HepG2 (cell line): Measurements from ENCODE around the gene MIEF1. TPM values are rescaled to one million over a fixed set of nuclear protein-coding genes. Genes with fewer than 3 reads are reported as not detected.
A peak's percentile ranks its signal among the peaks of the same experiment; 100 is the strongest.

Experiments
- ATAC-seq: fragments of 200-7000 bp; cut with Tn5 transposase; 3 replicates; pipeline ENCODE4 v1.9.1; 2020; ENCODE audit warnings: mild to moderate bottlenecking, moderate library complexity
- BruUV-seq: library from RNA; stranded (reverse); fragments of 400-500 nt; replicated peaks from 2 replicates; lab custom pipeline; 2021; lab: Mats Ljungman, UMichigan
- CTCF ChIA-PET: fragments of 300-600 bp; formaldehyde crosslinking; extraction: SDS; loops from one replicate; lab custom pipeline; 2021; ENCODE audit warnings: low total read pairs, inconsistent platforms, low intra/inter-chr PET ratio; lab: Yijun Ruan, JAX
- POLR2A ChIA-PET: fragments of 350-600 bp; sonication (Branson Sonifier 250); formaldehyde crosslinking; loops from one replicate; lab custom pipeline; 2020; ENCODE audit warnings: antibody characterized with exemption, inconsistent platforms; lab: Yijun Ruan, JAX
- DNase-seq: peaks from one replicate; pipeline ENCODE4 v3.0.0-alpha.2; 2015; ENCODE audit warnings: low spot score
- FAIRE-seq: peaks from 3 replicates; lab custom pipeline; 2011; peaks lifted over from hg19 to GRCh38; lab: Jason Lieb, UNC
- H2AFZ ChIP-seq: one replicate; pipeline ENCODE4 v1.6.1; 2011; ENCODE audit warnings: low read length, inconsistent platforms
- H3K27ac ChIP-seq: fragments of 300-600 bp; 3 replicates; pipeline ENCODE4 v1.8.0; 2011; ENCODE audit warnings: mixed run types, mild to moderate bottlenecking, mixed read lengths, low read length, inconsistent platforms; ENCODE audit not compliant: insufficient read depth; ENCODE audit errors: extremely low read length
- H3K27me3 ChIP-seq, 2 experiments: fragments of 200-600 bp in 1 of 2; 2 replicates in 1 of 2; 3 replicates in 1 of 2; pipeline versions ENCODE4 v1.6.0 to v1.8.0; 2011; ENCODE audit warnings: low read length in 2 of 2, mild to moderate bottlenecking in 2 of 2, moderate library complexity in 2 of 2, inconsistent platforms in 1 of 2; ENCODE audit not compliant: insufficient read depth in 2 of 2, control insufficient read depth in 1 of 2
- H3K36me3 ChIP-seq, 2 experiments: fragments of 200-600 bp in 1 of 2; replicated peaks in 1 of 2; 2 replicates in 1 of 2; 3 replicates in 1 of 2; pipeline versions ENCODE4 v1.5.1 to v1.8.0; 2011; ENCODE audit warnings: low read length in 2 of 2, inconsistent platforms in 1 of 2; ENCODE audit not compliant: insufficient read depth in 2 of 2, control insufficient read depth in 1 of 2
- H3K4me1 ChIP-seq: 2 replicates; pipeline ENCODE4 v1.5.1; 2012; ENCODE audit warnings: low read length, inconsistent platforms; ENCODE audit not compliant: insufficient read depth
- H3K4me2 ChIP-seq: 2 replicates; pipeline ENCODE4 v1.6.0; 2011; ENCODE audit warnings: low read depth, low read length, inconsistent platforms
- H3K4me3 ChIP-seq, 3 experiments: fragments of 200-600 bp in 1 of 3; sonication (generic), shearing (Covaris generic) in 1 of 3; replicated peaks in 1 of 3; 2 replicates each; pipeline ENCODE4 v1.5.1; 2011 to 2016; ENCODE audit warnings: low read length in 3 of 3, inconsistent platforms in 2 of 3, low read depth in 2 of 3, mild to moderate bottlenecking in 2 of 3, control low read depth in 1 of 3, mixed read lengths in 1 of 3; ENCODE audit not compliant: insufficient read depth in 1 of 3
- H3K79me2 ChIP-seq: one replicate; pipeline ENCODE4 v1.6.1; 2011; ENCODE audit warnings: low read length, inconsistent platforms; ENCODE audit not compliant: insufficient read depth
- H3K9ac ChIP-seq: 2 replicates; pipeline ENCODE4 v1.6.0; 2011; ENCODE audit warnings: mild to moderate bottlenecking, low read depth, low read length, inconsistent platforms; ENCODE audit not compliant: insufficient read depth
- H3K9me3 ChIP-seq: 2 replicates; pipeline ENCODE4 v1.5.1; 2012; ENCODE audit warnings: mild to moderate bottlenecking, low read length
- H4K20me1 ChIP-seq: 2 replicates; pipeline ENCODE4 v1.6.0; 2011; ENCODE audit warnings: inconsistent platforms, mild to moderate bottlenecking, low read length, moderate library complexity; ENCODE audit not compliant: insufficient read depth
- BRF2 ChIP-seq: sonication (generic); formaldehyde crosslinking; IDR thresholded peaks from 2 replicates; pipeline ENCODE4 v1.8.1; 2022; ENCODE audit warnings: mild to moderate bottlenecking, missing genetic modification reagents
- ELF3 ChIP-seq: IDR thresholded peaks from 2 replicates; pipeline ENCODE4 v1.6.1; 2016; ENCODE audit warnings: missing genetic modification reagents, missing compliant biosample characterization
- HNF1B ChIP-seq: sonication (generic); formaldehyde crosslinking; IDR thresholded peaks from 2 replicates; pipeline ENCODE4 v1.5.1; 2020; ENCODE audit warnings: mild to moderate bottlenecking, moderate library complexity, missing genetic modification reagents
- HNRNPUL1 ChIP-seq: fragments of 200-400 bp; formaldehyde crosslinking; IDR thresholded peaks from 2 replicates; pipeline ENCODE4 v1.6.1; 2017; ENCODE audit warnings: low read depth, mild to moderate bottlenecking, low read length, moderate library complexity
- KDM2A ChIP-seq: sonication (generic); formaldehyde crosslinking; IDR thresholded peaks from 2 replicates; pipeline ENCODE4 v1.4.0; 2020; ENCODE audit warnings: low read depth, missing genetic modification reagents, borderline replicate concordance
- KLF11 ChIP-seq: IDR thresholded peaks from 2 replicates; pipeline ENCODE4 v1.6.1; 2016; ENCODE audit warnings: missing compliant biosample characterization
- KLF6 ChIP-seq: IDR thresholded peaks from 2 replicates; pipeline ENCODE4 v1.8.0; 2016; ENCODE audit warnings: missing biosample characterization, missing genetic modification reagents
- MED8 ChIP-seq: sonication (generic); formaldehyde crosslinking; IDR thresholded peaks from 2 replicates; pipeline ENCODE4 v1.8.1; 2023; ENCODE audit warnings: mild to moderate bottlenecking, missing genetic modification reagents; ENCODE audit not compliant: insufficient replicate concordance
- NFKBIZ ChIP-seq: IDR thresholded peaks from 2 replicates; pipeline ENCODE4 v1.6.1; 2018; ENCODE audit warnings: missing genetic modification reagents, missing compliant biosample characterization
- PITX1 ChIP-seq: sonication (generic); formaldehyde crosslinking; IDR thresholded peaks from 2 replicates; pipeline ENCODE4 v1.5.1; 2020; ENCODE audit warnings: mild to moderate bottlenecking, missing genetic modification reagents
- POLR2AphosphoS5 ChIP-seq: IDR thresholded peaks from 2 replicates; pipeline ENCODE4 v1.6.1; 2012; ENCODE audit warnings: low read depth, low read length
- RCOR2 ChIP-seq: IDR thresholded peaks from 2 replicates; pipeline ENCODE4 v1.6.1; 2016; ENCODE audit warnings: missing biosample characterization, missing genetic modification reagents
- SMAD1 ChIP-seq: sonication (generic); formaldehyde crosslinking; IDR thresholded peaks from 2 replicates; pipeline ENCODE4 v1.4.0; 2020; ENCODE audit warnings: missing genetic modification reagents, low read depth, mild to moderate bottlenecking, borderline replicate concordance
- SNAI1 ChIP-seq: sonication (generic); formaldehyde crosslinking; IDR thresholded peaks from 2 replicates; pipeline ENCODE4 v1.5.0; 2020; ENCODE audit warnings: mild to moderate bottlenecking, missing genetic modification reagents, borderline replicate concordance
- SNAPC5 ChIP-seq: sonication (generic); formaldehyde crosslinking; IDR thresholded peaks from 2 replicates; pipeline ENCODE4 v1.8.1; 2023; ENCODE audit warnings: mild to moderate bottlenecking, missing genetic modification reagents, borderline replicate concordance
- TBX2 ChIP-seq: sonication (generic); formaldehyde crosslinking; IDR thresholded peaks from 2 replicates; pipeline ENCODE4 v1.5.0; 2020; ENCODE audit warnings: missing genetic modification reagents, mild to moderate bottlenecking, borderline replicate concordance
- TFE3 ChIP-seq: IDR thresholded peaks from 2 replicates; pipeline ENCODE4 v1.6.1; 2016
- ZNF766 ChIP-seq: sonication (generic); formaldehyde crosslinking; IDR thresholded peaks from 2 replicates; pipeline ENCODE4 v1.5.0; 2020; ENCODE audit warnings: missing genetic modification reagents, borderline replicate concordance
- ZNF891 ChIP-seq: sonication (generic); formaldehyde crosslinking; IDR thresholded peaks from 2 replicates; pipeline ENCODE4 v1.5.0; 2020; ENCODE audit warnings: mild to moderate bottlenecking, missing genetic modification reagents
- ZSCAN22 ChIP-seq: sonication (generic); formaldehyde crosslinking; IDR thresholded peaks from 2 replicates; pipeline ENCODE4 v1.4.0; 2020; ENCODE audit warnings: mild to moderate bottlenecking, missing genetic modification reagents
- WGBS: methylation state at CpG from one replicate; pipeline ENCODE4 v1.1.6; 2017; ENCODE audit warnings: low lambda C conversion rate; 5-methylcytosine and 5-hydroxymethylcytosine counted together
- in situ Hi-C: cut with HindIII; loops from 2 replicates; pipeline ENCODE4 v1.10.0; 2017; ENCODE audit warnings: low pct_unique_long_range_greater_than_20kb; ENCODE audit not compliant: extremely low pct_ligation_motif_present
- intact Hi-C: fragments of 100-400 bp; cut with micrococcal nuclease; formaldehyde crosslinking; loops from one replicate; pipeline ENCODE4 v1.10.0; 2022; ENCODE audit not compliant: unreplicated experiment
- polyA plus RNA-seq, 8 experiments: library from polyadenylated mRNA; depleted of rRNA in 3 of 8; stranded (reverse) in 7 of 8; unstranded in 1 of 8; fragments of >200 nt; fragmentation: Illumina TruSeq in 4 of 8; extraction: Trizol in 4 of 8; gene quantifications; 2 replicates each; pipeline versions ENCODE4 v1.2.1 to v1.2.3, GENCODE V29; 2011 to 2016; ENCODE audit warnings: low read depth in 4 of 8, missing spikeins in 1 of 8, mixed read lengths in 1 of 8; ENCODE audit not compliant: insufficient read depth in 1 of 8
- total RNA-seq, 5 experiments: library from RNA; depleted of rRNA; stranded (reverse); fragments of >200 nt; fragmentation: Illumina TruSeq; extraction: Trizol; gene quantifications; 2 replicates each; pipeline ENCODE4 v1.2.3, GENCODE V29; 2016; ENCODE audit warnings: low read depth in 1 of 5

MIEF1 gene
- total and polyA plus RNA-seq, 2 of the 13 experiments (the other 11 are each of a cell fraction or from before 2014, with no cell fraction given): 21.7 to 34.8 TPM

- Histone ChIP-seq H3K4me1 (peaks cover 44% of the 10 kb centered on the region), H3K27me3 (no peaks in the 10 kb centered on the region; a peak in 1 of 5 replicates), H3K9me3 (no peaks in the 10 kb centered on the region), H2AFZ (no peak overlapping the region), H3K4me3 (peak overlapping the region; percentile 79 to 100 (median 89)), H3K36me3 (peaks cover 27 to 49% of the 10 kb centered on the region in 2 experiments), H3K4me2 (peak overlapping the region; percentile 98), H3K9ac (peak overlapping the region; percentile 100), H3K27ac (peak overlapping the region; percentile 100), H4K20me1 (peaks cover 41% of the 10 kb centered on the region), H3K79me2 (peaks cover 45% of the 10 kb centered on the region)
- FAIRE-seq: no peak
- in situ Hi-C loops: no loop called here
- CTCF ChIA-PET: interaction anchor here (1.7 kb wide), 1 partner anchor 22 kb away, joined by 5 read pairs; no protein-coding TSS in a partner anchor
- peak; percentile 6 for ATAC-seq
- intact Hi-C loops: no loop called here
- 16% methylated on average over 15 of the region's 24 CpGs for WGBS
- POLR2A ChIA-PET: interaction anchor here (0.8 to 4.2 kb wide), 28 partner anchors 9 to 813 kb away, joined by 3 to 118 read pairs (median 7); partner anchors contain the start of genes GTPBP1, MIEF1, RPL3 and RPS19BP1
- DNase-seq: no peak
- BruUV-seq: TSS peak; percentile 93
- TF ChIP-seq PITX1 (CRISPR knock-in tag) (0 out of 2 replicates have a peak, but pooled peaks have one; percentile 5), SNAI1 (peak; percentile 9; the same call in 1 of the 2 replicates), HNRNPUL1 (no peak), BRF2 (CRISPR knock-in tag) (peak; percentile 24; the same call in 1 of the 2 replicates), SMAD1 (CRISPR knock-in tag) (no peak), TFE3 (no peak), ELF3 (CRISPR knock-in tag) (no peak), ZNF891 (0 out of 2 replicates have a peak, but pooled peaks have one; percentile 1), RCOR2 (CRISPR knock-in tag) (no peak), ZNF766 (CRISPR knock-in tag) (peak; percentile 7; the same call in 1 of the 2 replicates), MED8 (peak; percentile 63), SNAPC5 (CRISPR knock-in tag) (0 out of 2 replicates have a peak, but pooled peaks have one; percentile 58), HNF1B (CRISPR knock-in tag) (peak; percentile 49), KDM2A (CRISPR knock-in tag) (peak; percentile 52; the same call in 1 of the 2 replicates), NFKBIZ (CRISPR knock-in tag) (no peak), KLF6 (CRISPR knock-in tag) (peak; percentile 42; the same call in 1 of the 2 replicates), TBX2 (0 out of 2 replicates have a peak, but pooled peaks have one; percentile 1), ZSCAN22 (CRISPR knock-in tag) (no peak), POLR2AphosphoS5 (peak; percentile 32; the same call in 1 of the 2 replicates), KLF11 (CRISPR knock-in tag) (peak; percentile 13; the same call in 1 of the 2 replicates)
These were observed 17.0 kb downstream of the MIEF1 start for GRCh38 chr22:39518996-39519680.
